PC-3 (cell line): ENCODE results near the gene ZNF76. TPM values are rescaled to one million over a fixed set of nuclear protein-coding genes. Genes with fewer than 3 reads are reported as not detected.
A peak's percentile ranks its signal among the peaks of the same experiment; 100 is the strongest.
"Not testable (repeated sequence)": the region's sequence is repeated elsewhere in the genome, so short reads cannot be mapped to it uniquely, and the experiment has no call there.

ENCODE experiments used
- ATAC-seq: fragments of 200-7000 bp; cut with Tn5 transposase; 2 replicates; pipeline ENCODE4 v1.9.1; 2020; ENCODE audit warnings: mild to moderate bottlenecking, moderate library complexity
- BruUV-seq: library from RNA; stranded (reverse); fragments of 400-500 nt; replicated peaks from 2 replicates; lab custom pipeline; 2021; lab: Mats Ljungman, UMichigan
- CTCF ChIA-PET: fragments of 300-600 bp; sonication (Branson Sonifier 250); formaldehyde crosslinking; loops from one replicate; lab custom pipeline; 2022; ENCODE audit warnings: antibody characterized with exemption; lab: Charles Lee
- POLR2A ChIA-PET: fragments of 300-600 bp; sonication (Branson Sonifier 250); formaldehyde crosslinking; loops from one replicate; lab custom pipeline; 2022; ENCODE audit warnings: antibody characterized with exemption; ENCODE audit not compliant: unreplicated experiment; lab: Charles Lee
- DNase-seq: peaks from one replicate; pipeline ENCODE4 v3.0.0-alpha.2; 2015
- H2AFZ ChIP-seq: fragments of 300-600 bp; sonication (generic); 2 replicates; pipeline ENCODE4 v1.6.0; 2016; ENCODE audit warnings: antibody characterized with exemption, low read length
- H3F3A ChIP-seq: fragments of 300-600 bp; sonication (generic); one replicate; pipeline ENCODE4 v1.6.0; 2017; ENCODE audit warnings: antibody characterized with exemption, low read length, control low read depth, mild to moderate bottlenecking; ENCODE audit not compliant: unreplicated experiment
- H3K27ac ChIP-seq: fragments of 300-600 bp; sonication (generic); 2 replicates; pipeline ENCODE4 v1.5.1; 2016; ENCODE audit warnings: mild to moderate bottlenecking, low read length
- H3K27me3 ChIP-seq: fragments of 300-600 bp; sonication (generic); 2 replicates; pipeline ENCODE4 v1.6.1; 2016; ENCODE audit warnings: low read length, mixed read lengths
- H3K36me3 ChIP-seq: fragments of 300-600 bp; sonication (generic); 2 replicates; pipeline ENCODE4 v1.6.1; 2016; ENCODE audit warnings: low read depth, mixed run types, low read length, mixed read lengths
- H3K4me1 ChIP-seq: fragments of 300-600 bp; sonication (generic); 2 replicates; pipeline ENCODE4 v1.5.1; 2016; ENCODE audit warnings: low read length; ENCODE audit not compliant: insufficient read depth
- H3K4me2 ChIP-seq: fragments of 300-600 bp; sonication (generic); 2 replicates; pipeline ENCODE4 v1.6.0; 2016; ENCODE audit warnings: low read length
- H3K4me3 ChIP-seq: fragments of 300-600 bp; sonication (generic); 2 replicates; pipeline ENCODE4 v1.5.1; 2016; ENCODE audit warnings: mild to moderate bottlenecking, low read length, mixed read lengths
- H3K79me2 ChIP-seq: fragments of 300-600 bp; sonication (generic); 2 replicates; pipeline ENCODE4 v1.6.1; 2017; ENCODE audit warnings: low read length, mixed read lengths
- H3K9ac ChIP-seq: fragments of 300-600 bp; sonication (generic); 2 replicates; pipeline ENCODE4 v1.6.0; 2016; ENCODE audit warnings: mild to moderate bottlenecking, low read length
- H3K9me2 ChIP-seq: fragments of 300-600 bp; sonication (generic); replicated peaks from 2 replicates; pipeline ENCODE4 v1.6.1; 2016; ENCODE audit warnings: mixed run types, low read length, mixed read lengths
- H3K9me3 ChIP-seq: fragments of 300-600 bp; sonication (generic); 2 replicates; pipeline ENCODE4 v1.6.1; 2016; ENCODE audit warnings: low read length, mixed read lengths
- H4K20me1 ChIP-seq: fragments of 300-600 bp; sonication (generic); 2 replicates; pipeline ENCODE4 v1.6.1; 2016; ENCODE audit warnings: low read length, mixed read lengths
- CTCF ChIP-seq: fragments of 300-600 bp; sonication (generic); conservative IDR thresholded peaks from 2 replicates; pipeline ENCODE4 v1.5.1; 2017; ENCODE audit warnings: antibody characterized with exemption, low read depth, mild to moderate bottlenecking, low read length
- EZH2 ChIP-seq: fragments of 300-600 bp; sonication (generic); IDR thresholded peaks from one replicate; pipeline ENCODE4 v1.6.1; 2017; ENCODE audit warnings: antibody characterized with exemption, mild to moderate bottlenecking, low read length; ENCODE audit not compliant: unreplicated experiment
- EZH2phosphoT487 ChIP-seq: fragments of 300-600 bp; sonication (generic); IDR thresholded peaks from 2 replicates; pipeline ENCODE4 v1.6.1; 2018; ENCODE audit warnings: mild to moderate bottlenecking, antibody characterized with exemption, low read length, borderline replicate concordance
- intact Hi-C: fragments of 100-400 bp; cut with micrococcal nuclease; formaldehyde crosslinking; loops from 2 replicates; pipeline ENCODE4 v1.9.0; 2023
- total RNA-seq: library from RNA; depleted of rRNA; stranded (reverse); fragments of >200 nt; gene quantifications from 2 replicates; pipeline ENCODE4 v1.2.3, GENCODE V29; 2014

The ZNF76 gene
- total RNA-seq, 1 experiment from 2014 or later: 20.8 TPM

GRCh38 chr6:35302604-35303241, 43.2 kb downstream of the ZNF76 start:
- TF ChIP-seq EZH2 (no peak), CTCF (no peak), EZH2phosphoT487 (no peak)
- ATAC-seq: peak; percentile 91
- peak; percentile 60 for DNase-seq
- Histone ChIP-seq H3K9me2 (no peaks in the 10 kb centered on the region), H3K36me3 (no peaks in the 10 kb centered on the region), H3K79me2 (peaks cover 19% of the 10 kb centered on the region), H3K4me1 (peaks cover 29% of the 10 kb centered on the region), H3K9ac (peak overlapping the region; percentile 56), H2AFZ (peak overlapping the region; percentile 57), H3K27ac (peak overlapping the region; percentile 67), H4K20me1 (no peaks in the 10 kb centered on the region), H3K27me3 (no peaks in the 10 kb centered on the region), H3K4me2 (peak overlapping the region; percentile 78), H3F3A (no peaks in the 10 kb centered on the region), H3K9me3 (no peaks in the 10 kb centered on the region), H3K4me3 (peak overlapping the region; percentile 29; the same call in 1 of the 2 replicates)
- BruUV-seq: no TSS peak
- ChIA-PET POLR2A (interaction anchor here (0.7 kb wide), 1 partner anchor 20 kb away, joined by 3 read pairs; no protein-coding TSS in a partner anchor), CTCF (no interaction called here)
- intact Hi-C loops: loop anchor here (2.0 kb wide), 1 partner anchor 16 kb away; no protein-coding TSS in a partner anchor

DNA sequence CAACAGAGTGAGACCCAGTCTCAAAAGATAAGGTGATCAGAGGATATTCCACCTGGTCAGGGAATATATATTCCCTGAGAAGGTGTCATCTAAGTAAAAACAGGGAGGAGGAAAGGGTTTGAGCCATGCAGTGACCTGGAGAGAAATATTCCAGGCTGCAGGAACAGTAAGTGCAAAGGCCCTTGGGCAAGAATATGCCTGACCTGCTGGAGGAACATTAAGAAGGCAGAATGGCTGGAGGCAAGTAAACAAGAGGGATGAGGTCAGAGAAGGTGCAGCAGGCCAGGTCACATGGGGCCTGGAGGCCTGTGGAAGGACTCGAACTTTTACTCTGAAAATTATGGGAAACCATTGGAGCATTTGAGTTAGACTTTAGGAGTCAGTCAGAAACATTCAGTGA, 44.8 kb downstream of the ZNF76 start:
- CTCF ChIA-PET: no interaction called here
- POLR2A ChIA-PET: no interaction called here
- TF ChIP-seq EZH2: no peak
- no peak overlapping the region for H2AFZ ChIP-seq
- H3K4me1 ChIP-seq: peaks cover 16% of the 10 kb centered on the region
- no TSS peak for BruUV-seq
- no peaks in the 10 kb centered on the region for H3K36me3 ChIP-seq
- no peak for DNase-seq
- peaks cover 4% of the 10 kb centered on the region; the same call in 1 of the 2 replicates for H3K79me2 ChIP-seq
- no peak overlapping the region for H3K4me3 ChIP-seq
- no peaks in the 10 kb centered on the region for H3K9me2 ChIP-seq
- H3K27me3 ChIP-seq: no peaks in the 10 kb centered on the region
- intact Hi-C loops: no loop called here
- no peak overlapping the region for H3K27ac ChIP-seq
- no peak overlapping the region for H3K4me2 ChIP-seq
- ATAC-seq: no peak
- H3K9ac ChIP-seq: no peak overlapping the region
- no peaks in the 10 kb centered on the region for H3F3A ChIP-seq
- H3K9me3 ChIP-seq: no peaks in the 10 kb centered on the region
- no peaks in the 10 kb centered on the region for H4K20me1 ChIP-seq

DNA sequence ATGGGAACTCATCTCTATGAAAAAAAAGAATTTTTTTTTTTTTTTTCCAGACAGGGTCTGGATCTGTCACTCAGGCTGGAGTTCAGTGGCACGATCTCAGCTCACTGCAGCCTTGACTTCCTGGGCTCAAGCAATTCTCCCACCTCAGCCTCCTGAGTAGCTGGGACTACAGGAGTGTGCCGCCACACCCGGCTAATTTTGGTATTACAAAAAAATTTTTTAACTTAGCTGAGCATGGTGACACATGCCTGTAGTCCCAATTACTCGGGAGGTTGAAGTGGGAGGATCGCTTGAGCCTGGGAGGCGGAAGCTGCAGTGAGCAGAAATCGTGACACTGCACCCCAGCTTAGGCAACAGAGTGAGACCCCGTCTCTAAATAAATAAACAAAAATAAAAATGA, 45.6 kb downstream of the ZNF76 start:
- CTCF ChIA-PET: interaction anchor here (0.7 kb wide), 1 partner anchor 11 kb away, joined by 5 read pairs; no protein-coding TSS in a partner anchor
- ATAC-seq: no peak

DNA sequence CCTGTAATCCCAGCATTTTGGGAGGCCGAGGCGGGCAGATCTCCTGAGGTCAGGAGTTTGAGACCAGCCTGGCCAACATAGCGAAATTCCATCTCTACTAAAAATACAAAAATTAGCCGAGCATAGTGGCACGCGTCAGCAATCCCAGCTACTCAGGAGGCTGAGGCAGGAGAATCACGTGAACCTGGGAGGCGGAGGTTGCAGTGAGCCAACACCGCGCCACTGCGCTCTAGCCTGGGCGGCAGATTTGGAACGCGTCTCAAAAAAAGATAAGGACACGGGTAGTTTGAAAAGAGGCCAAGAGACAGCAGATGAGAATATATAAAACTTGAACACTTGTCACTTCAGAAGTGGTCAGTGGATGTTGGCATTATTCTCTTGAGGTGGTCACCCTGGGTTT, 47.6 kb downstream of the ZNF76 start:
- H3K4me2 ChIP-seq, H3K4me3 ChIP-seq, H3K27me3 ChIP-seq, BruUV-seq, H4K20me1 ChIP-seq, H2AFZ ChIP-seq, H3K9me3 ChIP-seq, H3K36me3 ChIP-seq, H3K9me2 ChIP-seq, H3K9ac ChIP-seq, intact Hi-C loops, DNase-seq, ATAC-seq, H3K79me2 ChIP-seq, H3K27ac ChIP-seq, H3F3A ChIP-seq, POLR2A ChIA-PET, CTCF ChIA-PET: not testable (repeated sequence)
- H3K4me1 ChIP-seq: peaks cover 14% of the 10 kb centered on the region

More for the DNA sequence above, 45.6 kb downstream of the ZNF76 start:
- H3K27me3 ChIP-seq: no peaks in the 10 kb centered on the region
- no peaks in the 10 kb centered on the region for H4K20me1 ChIP-seq
- H3K4me3 ChIP-seq: no peak overlapping the region
- no peak overlapping the region for H3K9ac ChIP-seq
- POLR2A ChIA-PET: no interaction called here
- H3K9me2 ChIP-seq: no peaks in the 10 kb centered on the region
- H3K79me2 ChIP-seq: no peaks in the 10 kb centered on the region
- H3K27ac ChIP-seq: no peak overlapping the region
- DNase-seq: peak; percentile 14
- no peak for TF ChIP-seq CTCF
- TF ChIP-seq EZH2: no peak
- no peak for TF ChIP-seq EZH2phosphoT487
- peaks cover 16% of the 10 kb centered on the region for H3K4me1 ChIP-seq
- no peak overlapping the region for H2AFZ ChIP-seq
- no peak overlapping the region for H3K4me2 ChIP-seq
- intact Hi-C loops: no loop called here
- no TSS peak for BruUV-seq
- no peaks in the 10 kb centered on the region for H3F3A ChIP-seq
- no peaks in the 10 kb centered on the region for H3K9me3 ChIP-seq
- no peaks in the 10 kb centered on the region for H3K36me3 ChIP-seq

GRCh38 chr6:35308543-35308942, 49.0 kb downstream of the ZNF76 start:
- CTCF ChIA-PET: not testable (repeated sequence)

More at GRCh38 chr6:35308543-35308942, 49.0 kb downstream of the ZNF76 start:
- intact Hi-C loops, H3K4me3 ChIP-seq, H3K36me3 ChIP-seq, H3K27me3 ChIP-seq, H3K27ac ChIP-seq, H3K9ac ChIP-seq, H2AFZ ChIP-seq, H3F3A ChIP-seq, H3K9me2 ChIP-seq, POLR2A ChIA-PET, BruUV-seq, H3K4me1 ChIP-seq, H3K79me2 ChIP-seq, DNase-seq, H4K20me1 ChIP-seq, ATAC-seq, H3K9me3 ChIP-seq, H3K4me2 ChIP-seq: not testable (repeated sequence)
